GM23338 (cell line): ENCODE results near the gene PDZD8. TPM values are rescaled to one million over a fixed set of nuclear protein-coding genes. Genes with fewer than 3 reads are reported as not detected.

Source experiments
- ATAC-seq: fragments of 200-7000 bp; cut with Tn5 transposase; 3 replicates; pipeline ENCODE4 v1.9.1; 2020
- DNase-seq: peaks from one replicate; pipeline ENCODE4 v3.0.0-alpha.2; 2015; ENCODE audit warnings: low spot score
- H2AFZ ChIP-seq: fragments of 200-600 bp; sonication (generic); 2 replicates; pipeline ENCODE4 v1.8.0; 2016; ENCODE audit warnings: antibody characterized with exemption, mild to moderate bottlenecking, moderate library complexity
- H3F3A ChIP-seq: fragments of 200-600 bp; sonication (generic); replicated peaks from 2 replicates; pipeline ENCODE4 v1.8.0; 2017; ENCODE audit warnings: antibody characterized with exemption, mixed run types, low read depth
- H3K27ac ChIP-seq: fragments of 200-600 bp; sonication (generic); 2 replicates; pipeline ENCODE4 v1.6.1; 2016; ENCODE audit warnings: low read depth
- H3K27me3 ChIP-seq: fragments of 200-600 bp; sonication (generic); 2 replicates; pipeline ENCODE4 v1.8.0; 2016; ENCODE audit warnings: mild to moderate bottlenecking, mixed run types, moderate library complexity; ENCODE audit not compliant: insufficient read depth
- H3K36me3 ChIP-seq: fragments of 200-600 bp; sonication (generic); 2 replicates; pipeline ENCODE4 v1.8.0; 2016; ENCODE audit warnings: mild to moderate bottlenecking; ENCODE audit not compliant: insufficient read depth
- H3K4me1 ChIP-seq: fragments of 200-600 bp; sonication (generic); 2 replicates; pipeline ENCODE4 v1.8.0; 2016; ENCODE audit warnings: mild to moderate bottlenecking, moderate library complexity; ENCODE audit not compliant: insufficient read depth
- H3K4me2 ChIP-seq: fragments of 200-600 bp; sonication (generic); 2 replicates; pipeline ENCODE4 v1.7.1; 2017; ENCODE audit warnings: mixed run types
- H3K4me3 ChIP-seq: fragments of 200-600 bp; sonication (generic); 2 replicates; pipeline ENCODE4 v1.6.1; 2016; ENCODE audit warnings: mixed run types
- H3K79me2 ChIP-seq: fragments of 200-600 bp; sonication (generic); replicated peaks from 2 replicates; pipeline ENCODE4 v1.8.0; 2017; ENCODE audit warnings: mild to moderate bottlenecking; ENCODE audit not compliant: insufficient read depth
- H3K9me2 ChIP-seq: fragments of 200-600 bp; sonication (generic); 2 replicates; pipeline ENCODE4 v1.8.0; 2017; ENCODE audit not compliant: insufficient read depth
- H4K20me1 ChIP-seq: fragments of 200-600 bp; sonication (generic); replicated peaks from 2 replicates; pipeline ENCODE4 v1.8.0; 2017; ENCODE audit warnings: mild to moderate bottlenecking; ENCODE audit not compliant: insufficient read depth
- H3K27ac Mint-ChIP-seq: 2 replicates; pipeline ENCODE4 v1.8.0; 2020; ENCODE audit warnings: inconsistent platforms, mild to moderate bottlenecking, moderate library complexity, mixed read lengths
- H3K27me3 Mint-ChIP-seq: 3 replicates; pipeline ENCODE4 v1.8.0; 2022; ENCODE audit warnings: low read depth, mild to moderate bottlenecking, moderate library complexity, mixed read lengths, inconsistent platforms; ENCODE audit not compliant: insufficient read depth, poor library complexity
- H3K36me3 Mint-ChIP-seq: 3 replicates; pipeline ENCODE4 v1.8.0; 2021; ENCODE audit warnings: low read depth, mild to moderate bottlenecking, inconsistent platforms, moderate library complexity, mixed read lengths
- H3K4me1 Mint-ChIP-seq: 3 replicates; pipeline ENCODE4 v1.8.0; 2020; ENCODE audit warnings: mild to moderate bottlenecking, inconsistent platforms, mixed read lengths
- H3K4me3 Mint-ChIP-seq: 3 replicates; pipeline ENCODE4 v1.8.0; 2021; ENCODE audit warnings: moderate library complexity, mild to moderate bottlenecking, inconsistent platforms, mixed read lengths
- H3K9me3 Mint-ChIP-seq: 3 replicates; pipeline ENCODE4 v1.8.0; 2020; ENCODE audit warnings: moderate library complexity, mild to moderate bottlenecking, inconsistent platforms, mixed read lengths
- CREB1 ChIP-seq: fragments of 250-450 bp; sonication (Bioruptor Pico); IDR thresholded peaks from 2 replicates; pipeline ENCODE4 v1.5.0; 2020; ENCODE audit warnings: low read depth, mild to moderate bottlenecking, moderate library complexity
- CTCF ChIP-seq, 2 experiments: fragments of 200-600 bp in 1 of 2; sonication (generic) in 1 of 2; conservative IDR thresholded peaks; 2 replicates each; pipeline versions ENCODE4 v1.5.1 to v1.6.1; 2016 to 2017; ENCODE audit warnings: antibody characterized with exemption in 2 of 2, low read depth in 2 of 2, mild to moderate bottlenecking in 2 of 2, moderate library complexity in 1 of 2
- ETS1 ChIP-seq: IDR thresholded peaks from 2 replicates; pipeline ENCODE4 v1.6.1; 2016; ENCODE audit warnings: antibody characterized with exemption
- JUNB ChIP-seq: IDR thresholded peaks from one replicate; pipeline ENCODE4 v1.6.1; 2016; ENCODE audit warnings: antibody characterized with exemption; ENCODE audit not compliant: unreplicated experiment
- NANOG ChIP-seq: IDR thresholded peaks from 2 replicates; pipeline ENCODE4 v1.6.1; 2016; ENCODE audit warnings: antibody characterized with exemption, borderline replicate concordance
- POLR2AphosphoS5 ChIP-seq: IDR thresholded peaks from 2 replicates; pipeline ENCODE4 v1.6.1; 2016; ENCODE audit warnings: antibody characterized with exemption, low read depth
- STAT1 ChIP-seq: IDR thresholded peaks from one replicate; pipeline ENCODE4 v1.6.1; 2016; ENCODE audit warnings: antibody characterized with exemption; ENCODE audit not compliant: unreplicated experiment
- ZNF114 ChIP-seq: fragments of 250-450 bp; sonication (Bioruptor Pico); IDR thresholded peaks from 2 replicates; pipeline ENCODE4 v1.5.0; 2020; ENCODE audit warnings: mild to moderate bottlenecking, moderate library complexity
- ZNF331 ChIP-seq: fragments of 250-450 bp; sonication (Bioruptor Pico); IDR thresholded peaks from 2 replicates; pipeline ENCODE4 v1.5.0; 2020; ENCODE audit warnings: low read depth, mild to moderate bottlenecking, moderate library complexity
- ZNF462 ChIP-seq: fragments of 250-450 bp; sonication (Bioruptor Pico); IDR thresholded peaks from 2 replicates; pipeline ENCODE4 v1.5.0; 2020; ENCODE audit warnings: mild to moderate bottlenecking, moderate library complexity
- polyA plus RNA-seq: library from polyadenylated mRNA; unstranded; fragments of >200 nt; fragmentation: Nextera tagmentation; extraction: Ambion mirVana; gene quantifications from 2 replicates; pipeline ENCODE4 v1.2.1, GENCODE V29; 2016
- total RNA-seq: library from RNA; depleted of rRNA; stranded (reverse); fragments of >200 nt; shearing (Covaris generic); gene quantifications from 2 replicates; pipeline ENCODE4 v1.2.3, GENCODE V29; 2014

The PDZD8 gene
- total and polyA plus RNA-seq, 2 experiments from 2014 or later, result 11.4 to 28.6 TPM

- TF ChIP-seq ETS1, result no peak
- no peak for TF ChIP-seq POLR2AphosphoS5
- TF ChIP-seq NANOG, result no peak
These were observed 9.6 kb downstream of the PDZD8 start (continued) for GRCh38 chr10:117365612-117366011.

- peak; percentile 44; the same call in 2 of the 3 replicates for ATAC-seq
- no peaks in the 10 kb centered on the region for H3K36me3 Mint-ChIP-seq
- Histone ChIP-seq H3K4me1 (peaks cover 24% of the 10 kb centered on the region), H3K27ac (no peak overlapping the region), H3K4me2 (0 out of 2 replicates have a peak overlapping the region, but pooled peaks have one; percentile 16), H3K36me3 (no peaks in the 10 kb centered on the region), H2AFZ (no peak overlapping the region), H4K20me1 (peaks cover 15% of the 10 kb centered on the region; the same call in 1 of the 2 replicates), H3F3A (no peaks in the 10 kb centered on the region), H3K79me2 (peaks cover 100% of the 10 kb centered on the region), H3K27me3 (no peaks in the 10 kb centered on the region), H3K4me3 (peak overlapping the region; percentile 12; the same call in 1 of the 2 replicates), H3K9me2 (no peaks in the 10 kb centered on the region)
- no peak for TF ChIP-seq JUNB
- TF ChIP-seq POLR2AphosphoS5, result no peak
- TF ChIP-seq ZNF331 (CRISPR knock-in tag), result no peak
- TF ChIP-seq ZNF114, result no peak
- TF ChIP-seq STAT1, result no peak
- no peak for TF ChIP-seq CTCF (conservative IDR thresholded peaks at IDR 0.05; ENCODE audit: low read depth in 2 of 2)
- TF ChIP-seq CREB1 (CRISPR knock-in tag), result no peak
- peak overlapping the region; percentile 8; the same call in 1 of the 2 replicates for H3K27ac Mint-ChIP-seq
- no peaks in the 10 kb centered on the region for H3K27me3 Mint-ChIP-seq
- H3K9me3 Mint-ChIP-seq, result no peaks in the 10 kb centered on the region
- peak overlapping the region; percentile 15; the same call in 2 of the 3 replicates for H3K4me3 Mint-ChIP-seq
- H3K4me1 Mint-ChIP-seq, result peaks cover 37% of the 10 kb centered on the region
- DNase-seq, result no peak
These were observed 10.9 kb downstream of the PDZD8 start for GRCh38 chr10:117364110-117364960.

GRCh38 chr10:117363028-117363427 is 12.2 kb downstream of the PDZD8 start:
- no peaks in the 10 kb centered on the region for H3K36me3 ChIP-seq
- H3K4me1 ChIP-seq, result peaks cover 24% of the 10 kb centered on the region
- H3K4me3 ChIP-seq, result no peak overlapping the region
- no peaks in the 10 kb centered on the region for H3K27me3 ChIP-seq
- H3K79me2 ChIP-seq, result peaks cover 100% of the 10 kb centered on the region
- no peak overlapping the region for H3K27ac ChIP-seq
- H2AFZ ChIP-seq, result no peak overlapping the region
- H3K4me1 Mint-ChIP-seq, result peaks cover 39% of the 10 kb centered on the region
- no peak for TF ChIP-seq ZNF462 (CRISPR knock-in tag)
- H3F3A ChIP-seq, result no peaks in the 10 kb centered on the region
- DNase-seq (no peak), ATAC-seq (no peak)
- no peaks in the 10 kb centered on the region for H3K36me3 Mint-ChIP-seq
- H3K9me2 ChIP-seq, result no peaks in the 10 kb centered on the region
- peaks cover 11% of the 10 kb centered on the region; the same call in 1 of the 2 replicates for H4K20me1 ChIP-seq
- peak overlapping the region; percentile 20; the same call in 1 of the 2 replicates for H3K4me2 ChIP-seq
- no peaks in the 10 kb centered on the region; the same call in 2 of the 3 replicates for H3K9me3 Mint-ChIP-seq
- H3K4me3 Mint-ChIP-seq, result no peak overlapping the region
- no peak overlapping the region for H3K27ac Mint-ChIP-seq
- H3K27me3 Mint-ChIP-seq, result no peaks in the 10 kb centered on the region
